Osteocyte (in vitro differentiated cells): ENCODE data around the gene PLK1. TPM values are rescaled to one million over a fixed set of nuclear protein-coding genes. Genes with fewer than 3 reads are reported as not detected.
"Not testable (repeated sequence)": the region's sequence is repeated elsewhere in the genome, so short reads cannot be mapped to it uniquely, and the experiment has no call there.

ENCODE experiments used
- DNase-seq: peaks from one replicate; pipeline ENCODE4 v3.0.0; 2021; ENCODE audit warnings: mixed read lengths; ENCODE audit not compliant: unreplicated experiment; ENCODE audit errors: extremely low spot score
- H3K27ac Mint-ChIP-seq: one replicate; pipeline ENCODE4 v1.8.0; 2021; ENCODE audit warnings: mild to moderate bottlenecking, mixed read lengths; ENCODE audit not compliant: unreplicated experiment
- H3K27me3 Mint-ChIP-seq: one replicate; pipeline ENCODE4 v1.8.0; 2021; ENCODE audit warnings: mixed read lengths; ENCODE audit not compliant: unreplicated experiment
- H3K36me3 Mint-ChIP-seq: one replicate; pipeline ENCODE4 v1.8.0; 2021; ENCODE audit warnings: mixed read lengths; ENCODE audit not compliant: unreplicated experiment
- H3K4me1 Mint-ChIP-seq: one replicate; pipeline ENCODE4 v1.8.0; 2021; ENCODE audit warnings: mixed read lengths; ENCODE audit not compliant: unreplicated experiment
- H3K4me3 Mint-ChIP-seq: one replicate; pipeline ENCODE4 v1.8.0; 2021; ENCODE audit warnings: mild to moderate bottlenecking, moderate library complexity, mixed read lengths; ENCODE audit not compliant: unreplicated experiment
- H3K9me3 Mint-ChIP-seq: one replicate; pipeline ENCODE4 v1.8.0; 2021; ENCODE audit warnings: mixed read lengths; ENCODE audit not compliant: unreplicated experiment
- long read RNA-seq: library from polyadenylated mRNA; unstranded; transcript quantifications from one replicate; pipeline ENCODE4 v2.0.0, GENCODE V29; 2021
- total RNA-seq: library from RNA; stranded (reverse); gene quantifications from 2 replicates; pipeline ENCODE4 v1.2.1, GENCODE V29; 2021
- TF ChIP-seq, protein P1 (sequence below): fragments of 200-600 bp; sonication (generic); IDR thresholded peaks from 2 replicates; pipeline ENCODE4 v1.5.0; 2021; ENCODE audit warnings: antibody characterized with exemption, mild to moderate bottlenecking, moderate library complexity

PLK1 gene
- total RNA-seq = 16.7 and 17.8 TPM in 2 replicates
- long read RNA-seq, transcript PLK1-201 (10 exons, 2,227 nt) = major isoform, 34 of 35 reads
- long read RNA-seq, partial matches to known transcripts = 1 of 35 reads
- long read RNA-seq, other reads (novel, unspliced or antisense) = 0 of 35 reads

DNA sequence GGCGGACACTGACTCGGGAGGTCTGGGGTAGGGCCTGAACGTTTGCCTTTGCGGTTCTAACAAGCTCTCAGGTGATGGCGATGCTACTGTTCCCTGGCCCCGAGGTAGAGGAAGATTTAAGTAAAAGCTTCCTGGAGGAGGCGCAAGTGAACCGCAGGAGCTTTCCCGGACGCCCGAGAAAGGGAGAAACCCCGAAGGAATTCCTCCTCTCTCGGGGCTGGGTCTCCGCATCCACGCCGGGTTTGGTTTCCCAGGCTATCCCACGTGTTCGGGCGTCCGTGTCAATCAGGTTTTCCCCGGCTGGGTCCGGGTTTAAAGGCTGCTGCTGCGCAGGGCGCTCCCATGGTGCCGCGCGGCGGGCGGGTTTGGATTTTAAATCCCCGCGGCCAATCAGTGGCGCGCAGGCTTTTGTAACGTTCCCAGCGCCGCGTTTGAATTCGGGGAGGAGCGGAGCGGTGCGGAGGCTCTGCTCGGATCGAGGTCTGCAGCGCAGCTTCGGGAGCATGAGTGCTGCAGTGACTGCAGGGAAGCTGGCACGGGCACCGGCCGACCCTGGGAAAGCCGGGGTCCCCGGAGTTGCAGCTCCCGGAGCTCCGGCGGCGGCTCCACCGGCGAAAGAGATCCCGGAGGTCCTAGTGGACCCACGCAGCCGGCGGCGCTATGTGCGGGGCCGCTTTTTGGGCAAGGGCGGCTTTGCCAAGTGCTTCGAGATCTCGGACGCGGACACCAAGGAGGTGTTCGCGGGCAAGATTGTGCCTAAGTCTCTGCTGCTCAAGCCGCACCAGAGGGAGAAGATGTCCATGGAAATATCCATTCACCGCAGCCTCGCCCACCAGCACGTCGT lies at the start of gene PLK1:
Gene PLK1 (plus strand): TSS at position 460 of the 844 bp plus-strand sequence. CDS start 44 bp downstream, at position 504.
- peak; percentile 92 for DNase-seq
- Mint-ChIP-seq H3K27ac (peak within 1 kb of the TSS; percentile 78), H3K36me3 (peaks cover 11% of the 10 kb centered on the region), H3K4me1 (peaks cover 29% of the 10 kb centered on the region), H3K27me3 (no peaks in the 10 kb centered on the region), H3K9me3 (no peaks in the 10 kb centered on the region), H3K4me3 (peak within 1 kb of the TSS; percentile 78)
- TF ChIP-seq, protein P1, sequence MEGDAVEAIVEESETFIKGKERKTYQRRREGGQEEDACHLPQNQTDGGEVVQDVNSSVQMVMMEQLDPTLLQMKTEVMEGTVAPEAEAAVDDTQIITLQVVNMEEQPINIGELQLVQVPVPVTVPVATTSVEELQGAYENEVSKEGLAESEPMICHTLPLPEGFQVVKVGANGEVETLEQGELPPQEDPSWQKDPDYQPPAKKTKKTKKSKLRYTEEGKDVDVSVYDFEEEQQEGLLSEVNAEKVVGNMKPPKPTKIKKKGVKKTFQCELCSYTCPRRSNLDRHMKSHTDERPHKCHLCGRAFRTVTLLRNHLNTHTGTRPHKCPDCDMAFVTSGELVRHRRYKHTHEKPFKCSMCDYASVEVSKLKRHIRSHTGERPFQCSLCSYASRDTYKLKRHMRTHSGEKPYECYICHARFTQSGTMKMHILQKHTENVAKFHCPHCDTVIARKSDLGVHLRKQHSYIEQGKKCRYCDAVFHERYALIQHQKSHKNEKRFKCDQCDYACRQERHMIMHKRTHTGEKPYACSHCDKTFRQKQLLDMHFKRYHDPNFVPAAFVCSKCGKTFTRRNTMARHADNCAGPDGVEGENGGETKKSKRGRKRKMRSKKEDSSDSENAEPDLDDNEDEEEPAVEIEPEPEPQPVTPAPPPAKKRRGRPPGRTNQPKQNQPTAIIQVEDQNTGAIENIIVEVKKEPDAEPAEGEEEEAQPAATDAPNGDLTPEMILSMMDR = peak; percentile 56

DNA sequence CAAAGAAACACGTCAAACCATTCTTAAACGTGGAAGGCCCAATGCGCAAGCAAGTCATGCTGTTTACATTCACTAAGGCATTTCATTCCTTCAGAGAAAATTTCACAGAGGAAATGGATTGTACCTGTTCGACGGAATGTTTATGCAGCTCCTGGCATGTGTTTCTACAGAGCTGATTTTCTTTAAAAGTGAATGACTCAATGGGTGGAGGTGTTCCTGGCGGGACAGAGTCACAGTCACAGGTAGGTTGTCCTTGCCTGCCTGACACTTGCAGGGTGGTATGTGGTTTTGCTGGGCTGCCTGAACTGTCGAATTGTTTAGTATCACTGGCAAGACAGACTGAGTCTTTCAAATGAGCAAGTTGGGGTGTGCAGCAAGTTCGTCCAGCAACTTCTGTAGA lies 49.2 kb upstream of the PLK1 start:
- no peaks in the 10 kb centered on the region for H3K4me1 Mint-ChIP-seq
- no peak overlapping the region for H3K4me3 Mint-ChIP-seq
- no peak for DNase-seq
- peaks cover 22% of the 10 kb centered on the region for H3K36me3 Mint-ChIP-seq
- no peaks in the 10 kb centered on the region for H3K9me3 Mint-ChIP-seq
- H3K27me3 Mint-ChIP-seq = no peaks in the 10 kb centered on the region
- TF ChIP-seq, protein P1 = no peak
- H3K27ac Mint-ChIP-seq = no peak overlapping the region

DNA sequence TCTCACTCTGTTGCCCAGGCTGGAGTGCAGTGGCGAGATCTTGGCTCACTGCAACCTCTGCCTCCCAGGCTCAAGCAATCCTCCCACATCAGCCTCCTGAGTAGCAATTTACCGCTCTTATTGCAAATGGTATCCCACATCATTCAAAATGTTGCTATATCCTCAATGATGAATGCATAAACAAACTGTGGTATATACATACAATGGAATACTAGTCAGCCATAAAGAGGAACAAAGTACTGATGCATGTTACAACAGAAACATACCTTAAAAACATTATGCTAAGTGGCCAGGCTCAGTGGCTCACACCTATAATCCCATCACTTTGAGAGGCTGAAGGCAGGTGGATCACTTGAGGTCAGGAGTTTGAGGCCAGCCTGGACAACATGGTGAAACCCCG lies 46.8 kb upstream of the PLK1 start:
- not testable (repeated sequence) for DNase-seq

DNA sequence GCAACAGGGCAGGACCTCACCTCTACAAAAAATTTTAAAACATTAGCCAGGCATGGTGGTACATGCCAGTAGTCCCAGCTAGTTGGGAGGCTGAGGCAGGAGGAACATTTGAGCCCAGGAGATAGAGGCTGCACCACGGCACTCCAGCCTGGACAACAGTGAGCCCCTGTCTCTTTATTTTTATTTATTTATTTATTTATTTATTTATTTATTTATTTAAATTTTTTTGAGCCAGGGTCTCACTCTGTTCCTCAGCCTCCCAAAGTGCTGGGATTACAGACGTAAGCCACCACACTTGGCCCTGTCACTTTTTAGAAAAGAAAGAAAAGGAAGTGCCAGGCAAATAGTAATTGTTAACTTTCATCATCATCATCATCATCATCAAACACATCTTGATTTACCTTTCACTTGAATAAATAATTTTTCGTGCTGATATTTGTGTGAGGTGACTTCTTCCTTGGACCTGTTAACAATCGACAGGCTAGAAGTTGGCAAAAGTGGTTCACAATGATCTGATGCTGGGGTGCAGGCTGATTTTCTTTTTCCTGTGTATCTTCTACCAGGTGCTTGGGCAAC lies 44.1 kb upstream of the PLK1 start:
- Mint-ChIP-seq H3K36me3 (peaks cover 30% of the 10 kb centered on the region), H3K27me3 (no peaks in the 10 kb centered on the region), H3K9me3 (no peaks in the 10 kb centered on the region), H3K4me3 (no peak overlapping the region), H3K27ac (no peak overlapping the region), H3K4me1 (peaks cover 3% of the 10 kb centered on the region)
- no peak for DNase-seq
- TF ChIP-seq, protein P1 = no peak

More for the DNA sequence above, 46.8 kb upstream of the PLK1 start:
- H3K27me3 Mint-ChIP-seq, H3K9me3 Mint-ChIP-seq, H3K4me1 Mint-ChIP-seq, H3K27ac Mint-ChIP-seq, H3K4me3 Mint-ChIP-seq: not testable (repeated sequence)
- peaks cover 37% of the 10 kb centered on the region for H3K36me3 Mint-ChIP-seq

DNA sequence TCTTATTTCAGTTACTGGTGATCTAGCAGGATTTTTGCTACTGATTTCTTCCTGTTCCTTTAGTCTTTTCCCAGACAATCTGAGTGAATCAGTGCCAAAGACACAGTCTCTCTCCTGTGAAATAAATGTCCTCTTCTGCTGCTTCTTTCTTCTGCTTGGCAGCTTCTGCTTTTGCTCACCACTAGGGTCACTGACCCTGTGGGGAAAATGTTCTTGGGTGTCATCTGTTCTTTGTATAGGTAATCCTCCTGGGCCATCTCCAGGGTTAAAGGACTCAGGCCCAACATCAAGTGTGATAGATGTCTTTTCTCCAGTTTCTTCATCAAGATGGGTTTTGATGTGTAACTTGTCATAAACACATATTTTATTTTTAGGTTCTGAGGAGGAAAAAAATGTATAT lies 42.7 kb upstream of the PLK1 start:
- H3K4me1 Mint-ChIP-seq = peaks cover 12% of the 10 kb centered on the region
- H3K27me3 Mint-ChIP-seq = no peaks in the 10 kb centered on the region
- H3K36me3 Mint-ChIP-seq = peaks cover 23% of the 10 kb centered on the region
- H3K27ac Mint-ChIP-seq = no peak overlapping the region
- TF ChIP-seq, protein P1 = no peak
- H3K4me3 Mint-ChIP-seq = no peak overlapping the region
- no peaks in the 10 kb centered on the region for H3K9me3 Mint-ChIP-seq
- no peak for DNase-seq
